GM12801 (cell line): ENCODE measurements around the gene FLT4.

Experiments used
- CTCF ChIP-seq: IDR thresholded peaks from one replicate; pipeline ENCODE4 v1.5.1; 2011; ENCODE audit warnings: control low read depth; ENCODE audit not compliant: insufficient read length; ENCODE audit errors: extremely low read depth

Gene FLT4

GRCh38 chr5:180609386-180609785 lies 40.0 kb downstream of the FLT4 start:
- TF ChIP-seq CTCF, result no peak

- TF ChIP-seq CTCF, result no peak
Measured at GRCh38 chr5:180608572-180609310, 40.7 kb downstream of the FLT4 start.

GRCh38 chr5:180607861-180608571 lies 41.4 kb downstream of the FLT4 start:
- TF ChIP-seq CTCF, result no peak

- TF ChIP-seq CTCF, result no peak
Measured at GRCh38 chr5:180606215-180606785, 43.1 kb downstream of the FLT4 start.

- TF ChIP-seq CTCF, result peak; percentile 52
Measured at GRCh38 chr5:180605554-180606214, 43.7 kb downstream of the FLT4 start.

GRCh38 chr5:180604271-180604670 lies 45.1 kb downstream of the FLT4 start:
- TF ChIP-seq CTCF, result no peak

- no peak for TF ChIP-seq CTCF
Measured at GRCh38 chr5:180603076-180603594, 46.3 kb downstream of the FLT4 start.
